Activated CD8-positive, alpha-beta memory T cell treated with anti-CD3 and anti-CD28 coated beads, Interleukin-2, amount 50 U/mL, for 1 hour (primary cell): ENCODE results near the gene GOLGA3.
"Not testable (repeated sequence)": the region's sequence is repeated elsewhere in the genome, so short reads cannot be mapped to it uniquely, and the experiment has no call there.

Experiments used
- DNase-seq: peaks from one replicate; pipeline ENCODE4 v3.0.0-alpha.2; 2020; ENCODE audit errors: extremely low read depth

The GOLGA3 gene

DNA sequence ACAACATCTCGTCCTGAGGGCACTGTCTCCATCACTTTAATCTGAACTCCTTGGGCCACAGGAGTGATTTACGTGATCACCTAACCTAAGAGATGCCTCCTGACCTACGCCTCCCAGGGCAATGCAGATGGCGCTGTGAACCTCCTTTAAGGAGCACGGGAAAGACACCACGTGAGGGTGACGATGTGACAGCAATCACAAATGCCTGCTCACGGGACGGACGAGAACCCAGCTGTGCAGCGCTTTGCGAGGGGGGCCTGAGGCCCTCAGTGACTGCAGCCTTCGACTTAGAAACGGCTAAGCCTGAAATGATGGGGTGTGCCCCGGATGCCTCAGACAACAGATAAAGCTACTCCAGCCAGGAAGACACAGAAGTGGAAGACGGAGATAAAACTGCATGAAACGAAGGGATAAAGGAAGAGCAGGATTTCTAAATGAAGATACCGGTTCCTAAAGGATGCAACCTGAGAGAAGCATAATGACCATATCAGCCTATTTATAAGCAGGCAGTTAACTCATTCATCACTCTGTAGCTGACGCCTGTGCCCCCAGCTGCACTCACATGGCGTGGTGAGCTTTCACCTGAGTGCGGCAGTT lies 13.9 kb upstream of the GOLGA3 start:
- DNase-seq, result no peak

DNA sequence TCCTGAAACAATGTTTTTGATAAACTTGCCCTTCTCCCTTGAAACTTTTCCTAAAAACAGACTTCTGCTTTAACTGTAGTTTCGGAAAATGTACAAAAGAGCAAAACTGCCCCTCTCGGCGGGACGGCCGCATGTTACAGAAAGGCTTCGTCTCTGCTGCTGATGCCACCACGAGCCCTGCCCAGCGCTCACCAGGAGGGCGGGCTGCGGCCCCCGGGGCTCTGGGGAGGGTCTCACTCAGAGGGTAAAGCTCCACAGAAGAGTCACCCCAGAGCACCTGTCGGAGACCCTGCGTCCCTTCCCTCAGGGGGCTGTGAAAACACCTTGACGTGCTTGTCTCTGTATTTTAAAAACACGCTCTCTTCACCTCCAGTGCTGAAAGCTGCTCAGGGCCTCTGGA lies 12.5 kb upstream of the GOLGA3 start:
- DNase-seq, result no peak

DNA sequence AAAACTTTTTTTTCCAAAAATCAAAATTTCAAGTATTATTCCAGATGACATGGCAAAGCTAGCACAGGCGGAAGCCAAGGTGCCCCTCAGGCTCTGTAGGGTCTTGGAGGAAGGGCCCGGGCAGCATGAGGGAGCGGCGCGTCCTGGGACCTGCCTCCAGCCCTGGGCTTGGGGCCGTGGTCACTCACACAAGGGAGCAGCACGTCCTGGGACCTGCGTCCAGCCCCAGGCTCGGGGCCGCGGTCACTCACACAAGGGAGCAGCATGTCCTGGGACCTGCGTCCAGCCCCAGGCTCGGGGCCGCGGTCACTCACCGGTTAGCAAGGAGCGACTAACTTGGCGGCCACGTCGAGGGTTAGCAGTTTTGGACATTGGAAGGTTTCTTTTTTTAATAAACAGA lies 11.9 kb upstream of the GOLGA3 start:
- no peak for DNase-seq

DNA sequence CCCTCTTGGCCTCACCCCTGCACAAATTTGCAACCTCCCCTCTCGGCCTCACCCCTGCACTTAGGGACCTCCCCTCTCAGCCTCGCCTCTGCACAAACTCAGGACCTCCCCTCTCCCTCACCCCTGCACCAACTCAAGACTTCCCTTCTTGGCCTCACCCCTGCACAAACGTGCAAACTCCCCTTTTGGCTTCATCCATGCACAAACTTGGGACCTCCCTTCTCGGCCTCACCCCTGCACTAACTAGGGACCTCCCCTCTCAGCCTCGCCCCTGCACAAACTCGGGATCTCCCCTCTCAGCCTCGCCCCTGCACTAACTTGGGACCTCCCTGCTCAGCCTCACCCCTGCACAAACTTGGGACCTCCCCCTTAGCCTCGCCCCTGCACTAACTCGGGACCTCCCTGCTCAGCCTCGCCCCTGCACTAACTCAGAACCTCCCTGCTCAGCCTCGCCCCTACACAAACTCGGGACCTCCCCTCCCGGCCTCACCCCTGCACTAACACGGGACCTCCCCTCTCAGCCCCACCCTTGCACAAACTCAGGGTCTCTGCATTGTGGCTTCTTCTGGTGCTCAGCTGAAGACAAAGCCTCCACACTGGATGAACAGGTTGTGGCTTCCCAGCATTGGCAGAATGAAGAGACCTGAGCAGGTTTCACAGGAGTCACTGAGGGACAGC lies 11.0 kb upstream of the GOLGA3 start:
- no peak for DNase-seq

DNA sequence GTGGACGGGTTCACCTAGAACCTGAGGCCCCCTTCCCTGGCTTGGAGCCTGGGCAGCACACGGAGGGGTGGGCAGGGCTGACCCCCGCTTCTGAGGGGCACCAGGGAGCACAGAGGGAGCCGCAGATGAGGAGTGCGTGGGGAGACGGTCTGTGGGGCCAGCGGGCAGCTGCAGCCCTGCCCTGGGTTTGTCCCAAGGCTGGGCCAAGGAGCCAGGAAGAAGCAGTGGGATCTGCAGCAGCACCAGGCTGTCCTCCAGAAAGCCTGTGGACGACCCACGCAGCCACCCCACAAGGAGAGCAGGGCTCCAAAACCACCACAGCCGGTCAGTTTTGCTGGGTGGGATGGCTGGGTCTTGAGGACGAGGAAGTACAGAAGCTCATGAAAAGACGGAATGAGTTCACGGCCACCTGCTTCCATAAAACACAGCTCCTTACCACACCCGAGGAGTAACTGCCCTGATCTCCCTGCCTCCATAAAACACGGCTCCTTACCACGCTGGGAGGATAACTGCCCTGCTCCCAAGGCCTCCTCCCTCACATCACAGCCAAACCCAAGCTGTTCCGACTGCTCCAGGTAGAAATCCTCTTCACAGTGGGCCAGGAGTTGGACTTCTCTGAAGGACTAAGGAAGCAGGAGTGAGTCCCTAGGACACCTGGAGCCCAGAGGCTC lies 9.9 kb upstream of the GOLGA3 start:
- no peak for DNase-seq

DNA sequence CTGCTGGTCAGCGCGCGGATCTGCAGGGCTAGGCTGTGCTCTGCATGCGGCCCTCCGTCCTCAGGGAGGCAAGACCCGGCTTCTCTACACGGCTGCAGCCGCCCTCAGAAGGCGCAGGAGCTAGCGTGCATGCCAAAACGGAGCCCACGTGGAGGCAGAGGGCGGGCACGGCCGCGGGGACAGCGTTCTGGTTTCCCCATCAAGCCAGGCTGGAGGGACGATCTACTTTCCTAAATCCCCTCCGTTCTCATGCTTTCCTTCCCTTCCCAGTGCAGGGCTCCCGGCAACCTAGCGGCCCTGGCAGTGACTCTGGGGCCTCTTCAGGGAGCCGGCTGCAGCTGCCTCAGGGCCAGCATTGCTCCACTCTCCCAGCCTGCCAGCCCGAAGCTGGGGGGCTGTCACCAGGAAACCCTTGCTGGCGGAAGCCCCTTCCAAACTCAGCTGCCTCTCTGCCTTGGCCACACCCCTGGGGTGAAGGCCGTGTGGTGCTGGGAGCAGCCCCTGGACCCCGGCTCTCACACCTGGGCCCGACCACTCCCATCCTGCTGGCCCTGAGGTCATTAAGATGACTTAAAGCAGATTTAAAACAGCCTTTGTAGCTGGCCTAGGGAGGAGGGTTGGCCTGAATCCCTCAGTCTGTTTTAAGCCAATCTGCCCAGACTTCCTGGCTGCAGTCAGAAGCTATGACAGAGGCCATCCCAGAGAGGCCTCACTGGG lies 9.2 kb upstream of the GOLGA3 start:
- DNase-seq, result no peak

DNA sequence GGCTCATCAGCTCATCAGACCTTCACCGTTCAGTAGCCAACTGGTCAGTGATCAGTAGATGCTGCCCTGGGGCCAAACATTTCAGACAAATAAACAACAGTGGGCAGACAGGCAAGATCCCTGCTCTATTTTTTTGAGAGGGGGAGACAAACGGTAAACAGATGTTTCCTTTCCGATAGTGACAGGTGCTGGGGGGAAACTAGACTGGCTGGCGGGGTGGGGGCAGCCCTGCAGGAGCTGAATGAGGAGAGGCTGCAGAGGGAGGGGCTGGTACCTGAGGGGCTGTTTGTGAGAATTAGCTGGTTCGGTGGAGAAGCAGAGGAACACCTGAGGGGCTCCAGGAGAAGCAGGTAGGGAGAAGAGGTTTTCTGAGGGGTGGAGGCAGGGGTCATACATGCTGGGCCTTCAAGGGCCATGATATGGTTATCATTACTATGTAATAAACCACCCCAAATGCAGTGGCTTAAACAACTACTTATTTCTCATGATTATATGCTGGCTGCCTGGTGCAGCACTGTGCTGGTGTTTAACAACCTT lies 8.2 kb upstream of the GOLGA3 start:
- no peak for DNase-seq

DNA sequence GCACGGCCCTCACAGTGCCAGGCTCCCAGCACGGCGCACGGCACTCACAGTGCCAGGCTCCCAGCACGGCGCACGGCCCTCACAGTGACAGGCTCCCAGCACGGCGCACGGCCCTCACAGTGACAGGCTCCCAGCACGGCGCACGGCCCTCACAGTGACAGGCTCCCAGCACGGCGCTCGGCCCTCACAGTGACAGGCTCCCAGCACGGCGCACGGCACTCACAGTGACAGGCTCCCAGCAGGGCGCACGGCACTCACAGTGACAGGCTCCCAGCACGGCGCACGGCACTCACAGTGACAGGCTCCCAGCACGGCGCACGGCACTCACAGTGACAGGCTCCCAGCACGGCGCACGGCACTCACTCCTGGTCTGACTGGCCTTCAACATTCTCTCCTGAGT lies 7.6 kb upstream of the GOLGA3 start:
- DNase-seq, result not testable (repeated sequence)

DNA sequence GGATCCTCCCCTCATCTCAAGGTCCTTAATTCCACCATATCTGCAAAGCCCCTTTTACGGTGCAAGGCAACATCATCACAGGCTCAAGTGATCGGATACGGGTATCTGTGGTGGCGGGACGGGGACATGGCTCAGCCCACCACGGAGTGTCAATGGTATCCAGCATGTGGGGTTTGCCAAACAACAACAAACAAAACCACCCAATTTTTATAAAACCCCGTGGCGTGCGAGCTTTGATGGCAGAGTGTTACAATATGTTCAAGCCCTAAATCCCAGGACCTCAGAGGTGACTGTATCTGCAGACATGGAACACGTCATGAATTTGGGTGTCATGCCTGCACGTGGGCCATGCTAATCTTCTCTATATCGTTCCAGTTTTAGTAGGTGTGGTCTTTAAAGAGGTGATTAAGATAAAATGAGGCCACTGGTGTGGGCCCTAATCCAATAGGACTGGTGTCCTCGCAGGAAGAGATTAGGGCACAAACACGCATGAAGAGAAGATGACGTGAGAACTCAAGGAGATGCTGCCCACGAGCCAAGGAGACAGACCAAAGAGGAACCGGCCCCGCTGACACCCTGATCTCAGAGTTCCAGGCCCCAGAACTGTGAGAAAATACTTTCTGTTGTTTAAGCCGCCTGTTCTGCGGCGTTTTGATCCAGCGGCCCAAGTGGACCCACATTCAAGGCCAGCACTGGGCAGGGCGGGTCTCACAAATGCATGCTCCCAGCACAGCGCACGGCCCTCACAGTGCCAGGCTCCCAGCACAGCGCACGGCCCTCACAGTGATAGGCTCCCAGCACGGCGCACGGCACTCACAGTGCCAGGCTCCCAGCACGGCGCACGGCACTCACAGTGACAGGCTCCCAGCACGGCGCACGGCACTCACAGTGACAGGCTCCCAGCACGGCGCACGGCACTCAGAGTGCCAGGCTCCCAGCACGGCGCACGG lies 6.7 kb upstream of the GOLGA3 start:
- no peak for DNase-seq

DNA sequence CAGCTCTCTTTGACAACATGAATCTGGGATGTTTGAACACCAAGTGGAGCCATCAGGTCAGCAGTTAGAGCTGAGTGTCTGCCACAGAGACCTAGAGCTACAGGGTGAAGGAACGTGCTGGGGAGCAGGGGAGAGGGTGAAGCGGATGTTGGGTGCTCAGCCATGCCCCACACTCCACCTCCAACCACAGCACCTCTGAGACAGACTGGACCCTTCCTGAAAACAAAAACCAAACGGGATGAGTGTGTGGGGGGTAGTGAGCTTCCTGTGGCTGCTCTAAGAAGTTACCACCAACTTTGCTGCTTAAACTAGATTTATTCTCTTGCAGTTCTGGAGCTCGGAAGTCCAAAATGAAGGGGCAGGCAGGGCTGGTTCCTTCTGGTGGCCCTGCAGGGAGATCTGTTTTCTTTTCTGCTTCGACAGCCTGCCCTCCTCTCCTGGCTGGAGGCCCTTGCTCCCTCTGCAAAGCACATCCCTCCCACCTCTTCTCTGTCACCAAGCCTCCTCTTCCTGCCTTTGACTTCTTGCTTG lies 5.6 kb upstream of the GOLGA3 start:
- DNase-seq, result no peak

DNA sequence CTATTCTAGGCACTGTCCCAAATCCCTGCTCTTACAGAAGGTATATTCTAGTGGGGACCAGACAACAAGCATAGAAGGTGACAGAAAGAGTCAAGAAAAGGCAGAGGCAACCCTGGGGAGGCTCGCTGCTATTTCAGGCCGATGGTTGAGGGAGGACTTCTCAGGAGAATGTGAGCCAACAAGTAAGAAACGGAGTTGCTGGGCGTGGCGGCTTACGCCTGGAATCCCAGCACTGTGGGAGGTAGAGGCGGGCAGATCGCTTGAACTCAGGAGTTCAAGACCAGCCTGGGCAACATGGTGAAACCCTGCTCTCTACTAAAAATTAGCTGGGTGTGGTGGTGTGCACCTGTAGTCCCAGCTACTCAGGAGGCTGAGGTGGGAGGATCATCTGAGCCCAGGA lies 4.7 kb upstream of the GOLGA3 start:
- no peak for DNase-seq

DNA sequence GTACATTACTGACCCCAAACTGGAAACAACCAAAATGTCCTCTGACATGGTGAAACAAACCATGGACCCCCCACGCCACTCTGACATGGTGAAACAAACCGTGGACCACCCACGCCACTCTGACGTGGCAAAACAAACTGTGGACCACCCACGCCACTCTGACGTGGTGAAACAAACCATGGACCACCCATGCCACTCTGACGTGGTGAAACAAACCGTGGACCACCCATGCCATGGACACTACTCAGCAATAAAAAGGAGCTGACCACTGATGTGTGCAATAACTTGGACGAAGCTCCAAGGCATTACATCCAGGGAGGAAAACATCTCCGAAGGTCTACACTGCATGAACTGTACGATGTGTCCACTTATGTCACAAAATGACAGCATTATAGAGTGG lies 3.1 kb upstream of the GOLGA3 start:
- DNase-seq, result no peak

DNA sequence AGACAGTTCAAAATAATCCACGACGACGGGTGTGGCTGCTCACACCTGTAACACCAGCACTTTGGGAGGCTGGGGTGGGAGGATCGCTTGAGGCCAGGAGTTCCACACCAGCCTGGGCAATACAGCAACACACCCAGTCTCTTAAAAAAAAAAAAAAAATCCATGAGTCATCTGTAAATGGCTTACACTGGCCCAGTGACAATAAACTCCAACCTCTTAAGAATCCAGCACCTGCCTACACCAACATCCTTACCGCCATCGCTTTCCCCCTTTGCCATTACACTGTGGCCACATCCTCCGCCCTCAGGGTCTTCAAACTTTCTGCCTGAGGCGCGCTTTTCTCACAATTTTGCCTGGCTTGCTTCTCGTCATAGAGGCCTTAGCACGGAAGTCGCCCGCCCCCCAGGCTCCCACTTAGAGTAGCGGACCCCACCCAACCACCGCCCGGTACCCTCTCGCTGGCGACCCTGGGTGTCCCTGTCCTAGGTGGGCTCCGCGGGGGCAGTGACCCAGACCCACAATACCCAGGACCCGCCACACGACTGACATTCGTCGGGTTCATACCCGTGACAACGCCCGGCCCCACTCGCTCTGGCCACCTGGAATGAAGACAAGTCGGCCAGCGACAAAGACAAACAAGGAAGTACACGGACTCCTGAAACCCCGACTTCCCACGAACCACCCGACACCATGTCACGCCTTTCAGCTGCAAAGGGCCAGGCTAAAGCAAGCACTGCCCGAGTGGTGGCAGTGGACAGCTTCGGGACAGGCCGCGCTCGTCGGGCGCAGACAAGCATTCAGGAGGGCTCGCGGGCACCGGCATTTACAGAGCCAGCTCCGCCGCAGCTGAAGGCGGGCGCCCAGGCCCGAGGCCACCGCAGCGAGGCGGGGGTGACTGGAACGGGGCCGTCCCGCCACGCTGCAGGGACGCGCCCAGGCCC lies 636 bp downstream of the GOLGA3 start:
- DNase-seq, result no peak

DNA sequence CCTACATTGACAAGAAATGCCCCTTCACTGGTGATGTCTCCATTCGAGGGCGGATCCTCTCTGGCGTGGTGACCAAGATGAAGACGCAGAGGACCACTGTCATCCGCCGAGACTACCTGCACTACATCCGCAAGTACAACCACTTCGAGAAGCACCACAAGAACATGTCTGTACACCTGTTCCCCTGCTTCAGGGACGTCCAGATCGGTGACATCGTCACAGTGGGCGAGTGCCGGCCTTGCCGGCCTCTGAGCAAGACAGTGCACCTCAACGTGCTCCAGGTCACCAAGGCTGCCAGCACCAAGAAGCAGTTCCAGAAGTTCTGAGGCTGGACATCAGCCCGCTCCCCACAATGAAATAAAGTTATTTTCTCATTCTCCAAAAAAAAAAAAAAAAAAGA lies 2.8 kb downstream of the GOLGA3 start:
- DNase-seq, result no peak

DNA sequence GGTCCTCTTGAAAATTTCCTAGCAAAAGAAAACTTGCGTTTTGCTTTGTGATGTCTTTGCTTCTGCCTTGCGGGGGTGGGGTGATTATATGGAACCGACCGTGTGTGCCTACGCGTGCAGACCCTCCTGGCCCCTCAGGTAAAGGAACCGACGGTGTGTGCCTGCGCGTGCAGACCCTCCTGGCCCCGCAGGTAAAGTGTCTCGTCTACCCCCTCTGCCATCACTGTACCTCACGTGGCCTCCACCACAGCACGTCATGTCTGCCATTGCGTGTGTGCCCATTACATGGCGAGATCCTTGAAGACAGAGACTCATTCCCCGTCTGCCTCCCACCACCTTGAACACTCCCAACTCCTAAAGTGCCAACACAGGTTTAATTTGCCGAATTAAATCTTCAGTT lies 3.6 kb downstream of the GOLGA3 start:
- no peak for DNase-seq

DNA sequence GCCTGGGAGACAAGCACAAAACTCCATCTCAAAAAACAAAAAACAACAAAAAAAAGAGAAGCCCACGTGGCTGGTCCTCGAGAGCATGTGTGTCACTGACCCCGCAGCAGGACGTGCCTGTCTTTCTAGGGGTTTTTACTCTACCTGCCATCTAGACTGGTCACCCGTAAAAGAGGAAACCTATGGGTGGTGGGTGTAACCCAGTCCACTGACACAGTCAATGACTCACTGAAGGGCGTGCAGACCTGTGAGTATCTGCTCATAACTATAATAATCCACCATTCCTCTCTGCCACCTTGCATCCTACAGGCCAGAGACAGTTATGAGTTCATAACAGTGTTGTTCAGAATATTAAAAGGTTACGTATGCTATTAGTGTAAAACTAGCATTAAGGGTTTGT lies 4.6 kb downstream of the GOLGA3 start:
- DNase-seq, result no peak

DNA sequence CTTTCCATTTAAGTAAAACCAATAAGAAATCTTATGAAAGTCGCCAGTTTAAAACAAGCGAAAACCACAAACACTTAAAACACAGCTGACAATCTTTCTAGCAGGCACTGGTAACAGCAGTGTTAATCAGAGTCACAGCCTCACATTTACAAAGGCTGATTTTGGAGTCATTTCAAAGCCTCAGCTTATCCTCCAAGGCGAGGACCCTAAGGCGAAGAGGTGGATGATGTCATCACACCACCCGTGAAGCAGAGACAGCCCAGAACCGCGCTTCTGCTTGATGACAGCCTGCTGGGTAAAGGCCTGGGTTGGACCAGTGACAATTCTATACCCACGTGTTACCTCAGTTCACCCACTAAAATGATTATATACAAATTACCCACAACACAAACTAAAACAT lies 10.1 kb downstream of the GOLGA3 start:
- no peak for DNase-seq

DNA sequence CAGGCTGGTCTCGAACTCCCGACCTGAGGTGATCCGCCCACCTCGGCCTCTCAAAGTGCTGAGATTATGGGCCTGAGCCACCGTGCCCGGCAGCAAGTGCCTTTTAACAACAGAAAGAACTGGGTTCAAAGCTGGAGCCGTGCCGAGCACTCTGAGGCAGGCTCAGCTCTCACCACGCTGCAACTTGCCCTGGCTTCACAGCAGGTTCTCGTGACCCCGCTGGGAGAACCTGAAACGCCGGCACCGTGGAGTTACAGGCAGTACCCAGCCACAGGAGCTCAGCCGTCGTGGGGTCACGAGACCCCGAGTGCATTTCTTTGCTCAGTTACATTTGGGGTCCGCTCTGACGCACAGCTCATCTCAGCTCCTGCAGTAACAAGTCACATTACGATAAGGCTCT lies 14.4 kb downstream of the GOLGA3 start:
- DNase-seq, result no peak

DNA sequence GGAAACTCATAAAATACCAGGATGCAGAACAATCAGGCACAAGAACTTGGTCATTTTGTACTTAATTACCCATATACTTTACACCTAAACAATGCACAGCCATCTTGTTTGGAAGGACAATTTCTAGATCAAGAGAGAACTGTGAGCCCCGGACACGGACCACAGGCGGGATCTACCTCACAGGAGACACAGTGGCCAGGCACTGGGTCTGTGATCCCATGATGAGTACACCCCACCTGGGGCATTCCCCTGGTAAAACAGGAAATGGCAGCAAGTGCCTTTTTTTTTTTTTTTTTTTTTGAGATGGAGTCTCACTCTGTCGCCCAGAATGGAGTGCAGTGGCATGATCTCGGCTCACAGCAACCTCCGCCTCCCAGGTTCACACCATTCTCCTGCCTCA lies 15.2 kb downstream of the GOLGA3 start:
- DNase-seq, result no peak
